MM.1S (cell line): ENCODE results near the gene NOPCHAP1.

ENCODE experiments used
- DNase-seq: peaks from one replicate; pipeline ENCODE4 v3.0.0-alpha.2; 2015
- H2AFZ ChIP-seq: fragments of 300-600 bp; sonication (generic); 2 replicates; pipeline ENCODE4 v1.6.0; 2016; ENCODE audit warnings: antibody characterized with exemption, low read length
- H3F3A ChIP-seq: fragments of 300-600 bp; sonication (generic); 2 replicates; pipeline ENCODE4 v1.6.1; 2016; ENCODE audit warnings: mild to moderate bottlenecking, antibody characterized with exemption, low read length, moderate library complexity, mixed read lengths; ENCODE audit not compliant: insufficient read depth
- H3K27ac ChIP-seq: fragments of 300-600 bp; sonication (generic); 2 replicates; pipeline ENCODE4 v1.5.1; 2016; ENCODE audit warnings: mild to moderate bottlenecking, low read length
- H3K27me3 ChIP-seq: fragments of 300-600 bp; sonication (generic); replicated peaks from 2 replicates; pipeline ENCODE4 v1.6.0; 2016; ENCODE audit warnings: low read length; ENCODE audit not compliant: insufficient read depth
- H3K36me3 ChIP-seq: fragments of 300-600 bp; sonication (generic); replicated peaks from 2 replicates; pipeline ENCODE4 v1.6.1; 2016; ENCODE audit warnings: mild to moderate bottlenecking, low read length, mixed read lengths; ENCODE audit not compliant: insufficient read depth
- H3K4me1 ChIP-seq: fragments of 300-600 bp; sonication (generic); 2 replicates; pipeline ENCODE4 v1.6.1; 2016; ENCODE audit warnings: low read length, mixed read lengths
- H3K4me2 ChIP-seq: fragments of 300-600 bp; sonication (generic); 2 replicates; pipeline ENCODE4 v1.6.0; 2016; ENCODE audit warnings: low read depth, low read length
- H3K4me3 ChIP-seq: fragments of 300-600 bp; sonication (generic); 2 replicates; pipeline ENCODE4 v1.5.1; 2016; ENCODE audit warnings: low read length, mixed read lengths
- H3K79me2 ChIP-seq: fragments of 300-600 bp; sonication (generic); 2 replicates; pipeline ENCODE4 v1.6.1; 2016; ENCODE audit warnings: mixed run types, low read length, mixed read lengths
- H3K9ac ChIP-seq: fragments of 300-600 bp; sonication (generic); 2 replicates; pipeline ENCODE4 v1.6.1; 2016; ENCODE audit warnings: low read length, mixed read lengths
- H3K9me2 ChIP-seq: fragments of 300-600 bp; sonication (generic); replicated peaks from 2 replicates; pipeline ENCODE4 v1.6.1; 2016; ENCODE audit warnings: mild to moderate bottlenecking, low read length, mixed read lengths; ENCODE audit not compliant: insufficient read depth
- H3K9me3 ChIP-seq: fragments of 300-600 bp; sonication (generic); replicated peaks from 2 replicates; pipeline ENCODE4 v1.6.1; 2016; ENCODE audit warnings: mild to moderate bottlenecking, low read length, mixed read lengths; ENCODE audit not compliant: insufficient read depth
- H4K20me1 ChIP-seq: fragments of 300-600 bp; sonication (generic); 2 replicates; pipeline ENCODE4 v1.6.1; 2016; ENCODE audit warnings: mild to moderate bottlenecking, low read length, moderate library complexity, mixed read lengths; ENCODE audit not compliant: insufficient read depth
- EZH2 ChIP-seq: fragments of 300-600 bp; sonication (generic); optimal IDR thresholded peaks from 2 replicates; pipeline ENCODE3; 2017; ENCODE audit warnings: low read depth, mild to moderate bottlenecking, antibody characterized with exemption, low read length, mixed read lengths
- EZH2phosphoT487 ChIP-seq: fragments of 300-600 bp; sonication (generic); IDR thresholded peaks from 2 replicates; pipeline ENCODE4 v1.6.1; 2018; ENCODE audit warnings: antibody characterized with exemption, low read length
- TF ChIP-seq, protein P1 (sequence below): fragments of 300-600 bp; sonication (generic); IDR thresholded peaks from 2 replicates; pipeline ENCODE4 v1.5.1; 2016; ENCODE audit warnings: antibody characterized with exemption, low read length, mixed read lengths

The NOPCHAP1 gene, protein sequence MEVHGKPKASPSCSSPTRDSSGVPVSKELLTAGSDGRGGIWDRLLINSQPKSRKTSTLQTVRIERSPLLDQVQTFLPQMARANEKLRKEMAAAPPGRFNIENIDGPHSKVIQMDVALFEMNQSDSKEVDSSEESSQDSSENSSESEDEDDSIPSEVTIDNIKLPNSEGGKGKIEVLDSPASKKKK

DNA sequence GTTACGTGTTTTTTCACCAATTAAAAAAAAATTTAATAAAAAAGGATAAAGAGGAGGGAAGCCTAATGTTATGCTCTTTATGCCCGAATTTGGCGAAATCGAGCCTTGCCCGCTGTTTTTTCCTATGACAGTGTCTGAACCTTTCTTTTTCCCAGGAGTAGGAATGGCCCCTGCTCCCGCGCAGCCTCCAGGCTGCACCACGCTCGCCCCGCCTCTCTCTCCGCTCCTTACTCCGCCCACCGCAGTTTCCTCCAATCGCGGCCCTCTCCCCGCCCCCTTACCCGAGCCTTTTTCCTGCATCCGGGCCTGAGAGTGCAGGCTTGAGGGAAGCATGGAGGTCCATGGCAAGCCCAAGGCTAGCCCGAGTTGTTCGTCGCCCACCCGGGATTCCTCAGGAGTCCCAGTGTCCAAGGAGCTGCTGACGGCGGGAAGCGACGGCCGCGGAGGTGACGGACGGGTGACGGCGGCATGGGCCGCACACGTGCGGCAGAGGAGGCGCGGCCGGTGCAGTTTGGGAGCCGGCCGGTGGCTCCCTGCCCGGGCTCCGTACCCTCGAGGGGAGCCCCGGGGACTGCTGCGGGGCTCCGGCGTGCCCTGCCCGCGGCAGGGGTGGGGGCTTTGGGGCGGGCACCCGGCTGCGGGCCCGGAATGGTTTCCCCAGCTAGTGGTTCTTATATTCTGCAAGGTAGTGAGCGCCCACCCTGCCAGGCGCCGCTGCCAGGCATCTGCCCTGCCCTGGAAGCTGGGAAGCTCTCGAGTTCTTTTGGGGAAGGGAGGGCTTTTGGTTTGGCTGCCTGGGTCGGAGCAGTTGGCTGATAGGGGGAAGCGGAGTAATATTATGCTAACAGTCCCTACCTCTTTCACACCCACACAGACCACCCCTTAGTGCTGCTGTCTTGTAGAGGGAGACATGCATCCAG lies at the start of gene NOPCHAP1:
NOPCHAP1 (plus strand) TSS at position 295 of the 920 bp plus-strand sequence; CDS start at position 332, 37 bp downstream.
- peak within 1 kb of the TSS; percentile 77 for H3K4me3 ChIP-seq
- H3K27me3 ChIP-seq, result no peaks in the 10 kb centered on the region
- peaks cover 19% of the 10 kb centered on the region for H3K36me3 ChIP-seq
- H3K4me2 ChIP-seq, result peak within 1 kb of the TSS; percentile 89
- H3K9ac ChIP-seq, result peak within 1 kb of the TSS; percentile 67
- H3K79me2 ChIP-seq, result peaks cover 50% of the 10 kb centered on the region
- H3K9me3 ChIP-seq, result no peaks in the 10 kb centered on the region
- peaks cover 23% of the 10 kb centered on the region for H3K4me1 ChIP-seq
- DNase-seq, result peak; percentile 81
- H3F3A ChIP-seq, result peaks cover 21% of the 10 kb centered on the region
- TF ChIP-seq EZH2phosphoT487 (no peak), EZH2 (no peak)
- TF ChIP-seq, protein P1, sequence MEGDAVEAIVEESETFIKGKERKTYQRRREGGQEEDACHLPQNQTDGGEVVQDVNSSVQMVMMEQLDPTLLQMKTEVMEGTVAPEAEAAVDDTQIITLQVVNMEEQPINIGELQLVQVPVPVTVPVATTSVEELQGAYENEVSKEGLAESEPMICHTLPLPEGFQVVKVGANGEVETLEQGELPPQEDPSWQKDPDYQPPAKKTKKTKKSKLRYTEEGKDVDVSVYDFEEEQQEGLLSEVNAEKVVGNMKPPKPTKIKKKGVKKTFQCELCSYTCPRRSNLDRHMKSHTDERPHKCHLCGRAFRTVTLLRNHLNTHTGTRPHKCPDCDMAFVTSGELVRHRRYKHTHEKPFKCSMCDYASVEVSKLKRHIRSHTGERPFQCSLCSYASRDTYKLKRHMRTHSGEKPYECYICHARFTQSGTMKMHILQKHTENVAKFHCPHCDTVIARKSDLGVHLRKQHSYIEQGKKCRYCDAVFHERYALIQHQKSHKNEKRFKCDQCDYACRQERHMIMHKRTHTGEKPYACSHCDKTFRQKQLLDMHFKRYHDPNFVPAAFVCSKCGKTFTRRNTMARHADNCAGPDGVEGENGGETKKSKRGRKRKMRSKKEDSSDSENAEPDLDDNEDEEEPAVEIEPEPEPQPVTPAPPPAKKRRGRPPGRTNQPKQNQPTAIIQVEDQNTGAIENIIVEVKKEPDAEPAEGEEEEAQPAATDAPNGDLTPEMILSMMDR, result no peak
- H3K27ac ChIP-seq, result peak within 1 kb of the TSS; percentile 48; the same call in 1 of the 2 replicates
- peak within 1 kb of the TSS; percentile 82 for H2AFZ ChIP-seq
- no peaks in the 10 kb centered on the region for H3K9me2 ChIP-seq
- no peaks in the 10 kb centered on the region for H4K20me1 ChIP-seq

- Histone ChIP-seq H3F3A (no peaks in the 10 kb centered on the region), H3K4me1 (no peaks in the 10 kb centered on the region), H3K9me3 (no peaks in the 10 kb centered on the region), H3K27me3 (no peaks in the 10 kb centered on the region), H3K4me3 (no peak overlapping the region), H3K27ac (no peak overlapping the region), H4K20me1 (no peaks in the 10 kb centered on the region), H3K79me2 (peaks cover 10% of the 10 kb centered on the region), H2AFZ (no peak overlapping the region), H3K9ac (no peak overlapping the region), H3K4me2 (no peak overlapping the region), H3K9me2 (no peaks in the 10 kb centered on the region), H3K36me3 (no peaks in the 10 kb centered on the region)
- no peak for DNase-seq
- no peak for TF ChIP-seq EZH2phosphoT487
Observed at GRCh38 chr12:104938371-104938770, 47.7 kb upstream of the NOPCHAP1 start.

DNA sequence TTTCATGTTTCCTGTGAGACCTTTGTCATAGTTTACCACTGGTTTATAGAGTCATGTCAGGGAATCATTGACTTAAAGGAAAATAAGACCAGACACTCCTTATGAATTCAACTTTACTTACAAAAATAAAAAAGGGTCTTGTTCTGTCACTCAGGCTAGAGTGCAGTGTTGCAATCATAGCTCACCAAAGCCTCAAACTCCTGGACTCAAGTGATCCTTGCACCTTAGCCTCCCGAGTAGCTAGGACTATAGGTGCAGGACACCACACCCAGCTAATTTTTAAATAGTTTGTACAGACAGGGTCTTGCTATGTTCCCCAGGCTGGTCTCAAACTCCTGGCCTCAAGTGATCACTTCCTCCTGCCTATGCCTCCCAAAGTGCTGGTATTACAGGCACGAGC lies 47.0 kb upstream of the NOPCHAP1 start:
- H3K9me3 ChIP-seq, result no peaks in the 10 kb centered on the region
- no peak for TF ChIP-seq EZH2phosphoT487
- TF ChIP-seq EZH2, result no peak
- TF ChIP-seq, protein P1, result no peak
- no peak overlapping the region for H3K27ac ChIP-seq
- H2AFZ ChIP-seq, result no peak overlapping the region
- H3K9me2 ChIP-seq, result no peaks in the 10 kb centered on the region
- no peak for DNase-seq
- no peak overlapping the region for H3K9ac ChIP-seq
- H3K4me3 ChIP-seq, result no peak overlapping the region
- H4K20me1 ChIP-seq, result no peaks in the 10 kb centered on the region
- no peaks in the 10 kb centered on the region for H3F3A ChIP-seq
- H3K27me3 ChIP-seq, result no peaks in the 10 kb centered on the region
- H3K36me3 ChIP-seq, result no peaks in the 10 kb centered on the region
- H3K4me1 ChIP-seq, result no peaks in the 10 kb centered on the region
- peaks cover 10% of the 10 kb centered on the region for H3K79me2 ChIP-seq
- H3K4me2 ChIP-seq, result no peak overlapping the region
